HEK293 (cell line): ENCODE measurements around the gene PET100.

Experiments used
- BCL11B ChIP-seq: fragments of 450-650 bp; formaldehyde crosslinking; IDR thresholded peaks from 2 replicates; pipeline ENCODE4 v1.5.1; 2016; ENCODE audit warnings: low read depth, missing biosample characterization, missing genetic modification characterization
- ELK4 ChIP-seq: IDR thresholded peaks from 2 replicates; pipeline ENCODE4 v1.6.1; 2011; ENCODE audit warnings: mild to moderate bottlenecking, low read depth, low read length, borderline replicate concordance
- IKZF3 ChIP-seq: fragments of 450-650 bp; IDR thresholded peaks from 2 replicates; pipeline ENCODE4 v1.5.0; 2018; ENCODE audit warnings: missing biosample characterization, mild to moderate bottlenecking, missing genetic modification characterization, moderate library complexity
- SCRT1 ChIP-seq: fragments of 450-650 bp; formaldehyde crosslinking; IDR thresholded peaks from 2 replicates; pipeline ENCODE4 v1.5.1; 2016; ENCODE audit warnings: missing biosample characterization, missing genetic modification characterization, borderline replicate concordance
- YY2 ChIP-seq: fragments of 450-650 bp; formaldehyde crosslinking; IDR thresholded peaks from 2 replicates; pipeline ENCODE4 v1.5.1; 2016; ENCODE audit warnings: missing biosample characterization, missing genetic modification characterization
- ZBTB11 ChIP-seq: fragments of 450-650 bp; formaldehyde crosslinking; conservative IDR thresholded peaks from 2 replicates; pipeline ENCODE4 v1.5.1; 2016; ENCODE audit warnings: low read depth, missing biosample characterization, missing genetic modification characterization
- ZBTB6 ChIP-seq: fragments of 450-650 bp; formaldehyde crosslinking; IDR thresholded peaks from 2 replicates; pipeline ENCODE4 v1.5.1; 2017; ENCODE audit warnings: missing biosample characterization, missing genetic modification characterization
- ZNF174 ChIP-seq: fragments of 450-650 bp; formaldehyde crosslinking; IDR thresholded peaks from 2 replicates; pipeline ENCODE4 v1.5.0; 2017; ENCODE audit warnings: missing biosample characterization, mild to moderate bottlenecking, missing genetic modification characterization
- ZNF24 ChIP-seq: fragments of 450-650 bp; formaldehyde crosslinking; IDR thresholded peaks from 2 replicates; pipeline ENCODE4 v1.5.1; 2016; ENCODE audit warnings: missing biosample characterization, missing genetic modification characterization
- ZNF311 ChIP-seq: fragments of 450-650 bp; formaldehyde crosslinking; IDR thresholded peaks from 2 replicates; pipeline ENCODE4 v1.5.1; 2017; ENCODE audit warnings: missing biosample characterization, missing genetic modification characterization, borderline replicate concordance
- ZNF341 ChIP-seq: fragments of 450-650 bp; formaldehyde crosslinking; IDR thresholded peaks from 2 replicates; pipeline ENCODE4; 2016; ENCODE audit warnings: low read depth, missing biosample characterization, missing genetic modification characterization
- ZNF404 ChIP-seq: fragments of 450-650 bp; formaldehyde crosslinking; IDR thresholded peaks from 2 replicates; pipeline ENCODE4 v1.5.1; 2017; ENCODE audit warnings: missing biosample characterization, missing genetic modification characterization
- ZNF426 ChIP-seq: fragments of 450-650 bp; formaldehyde crosslinking; IDR thresholded peaks from 2 replicates; pipeline ENCODE4 v1.5.1; 2017; ENCODE audit warnings: missing biosample characterization, missing genetic modification characterization, mild to moderate bottlenecking, inconsistent platforms, moderate library complexity
- ZNF510 ChIP-seq: fragments of 450-650 bp; formaldehyde crosslinking; IDR thresholded peaks from 2 replicates; pipeline ENCODE4 v1.5.1; 2018; ENCODE audit warnings: mild to moderate bottlenecking, missing genetic modification characterization, missing biosample characterization; ENCODE audit not compliant: insufficient replicate concordance
- ZNF514 ChIP-seq: fragments of 450-650 bp; formaldehyde crosslinking; IDR thresholded peaks from 2 replicates; pipeline ENCODE4 v1.5.1; 2016; ENCODE audit warnings: missing biosample characterization, missing genetic modification characterization
- ZNF571 ChIP-seq: fragments of 450-650 bp; formaldehyde crosslinking; IDR thresholded peaks from 2 replicates; pipeline ENCODE4 v1.5.0; 2017; ENCODE audit warnings: missing biosample characterization, missing genetic modification characterization
- ZNF621 ChIP-seq: fragments of 450-650 bp; formaldehyde crosslinking; IDR thresholded peaks from 2 replicates; pipeline ENCODE4 v1.5.1; 2017; ENCODE audit warnings: missing biosample characterization, missing genetic modification characterization
- ZNF629 ChIP-seq: fragments of 450-650 bp; formaldehyde crosslinking; IDR thresholded peaks from 2 replicates; pipeline ENCODE4 v1.5.1; 2017; ENCODE audit warnings: missing biosample characterization, missing genetic modification characterization
- ZNF654 ChIP-seq: fragments of 450-650 bp; formaldehyde crosslinking; IDR thresholded peaks from 2 replicates; pipeline ENCODE4 v1.5.1; 2016; ENCODE audit warnings: low read depth, missing biosample characterization, missing genetic modification characterization
- ZNF664 ChIP-seq: fragments of 450-650 bp; formaldehyde crosslinking; IDR thresholded peaks from 2 replicates; pipeline ENCODE4 v1.5.1; 2016; ENCODE audit warnings: missing biosample characterization, missing genetic modification characterization
- ZNF701 ChIP-seq: fragments of 450-650 bp; formaldehyde crosslinking; IDR thresholded peaks from 2 replicates; pipeline ENCODE4 v1.5.1; 2016; ENCODE audit warnings: missing biosample characterization, missing genetic modification characterization
- ZNF747 ChIP-seq: fragments of 450-650 bp; formaldehyde crosslinking; IDR thresholded peaks from 2 replicates; pipeline ENCODE4 v1.5.1; 2016; ENCODE audit warnings: missing biosample characterization, missing genetic modification characterization
- ZNF768 ChIP-seq: fragments of 450-650 bp; formaldehyde crosslinking; IDR thresholded peaks from 2 replicates; pipeline ENCODE4 v1.5.1; 2018; ENCODE audit warnings: missing biosample characterization, mild to moderate bottlenecking, missing genetic modification characterization
- TF ChIP-seq, protein P1 (sequence below): fragments of 450-650 bp; formaldehyde crosslinking; conservative IDR thresholded peaks from 2 replicates; pipeline ENCODE4 v1.5.1; 2016; ENCODE audit warnings: low read depth, missing biosample characterization, missing genetic modification characterization
- TF ChIP-seq, protein P2 (sequence below): fragments of 450-650 bp; formaldehyde crosslinking; IDR thresholded peaks from 2 replicates; pipeline ENCODE4 v1.5.1; 2016; ENCODE audit warnings: missing biosample characterization, missing genetic modification characterization
- TF ChIP-seq, protein P3 (sequence below): fragments of 450-650 bp; formaldehyde crosslinking; IDR thresholded peaks from 2 replicates; pipeline ENCODE4 v1.5.1; 2017; ENCODE audit warnings: missing biosample characterization, missing genetic modification characterization

PET100 gene

GRCh38 chr19:7629347-7630054 lies at the start of gene PET100, which contains the start of gene XAB2 (continued):
- TF ChIP-seq, protein P1, sequence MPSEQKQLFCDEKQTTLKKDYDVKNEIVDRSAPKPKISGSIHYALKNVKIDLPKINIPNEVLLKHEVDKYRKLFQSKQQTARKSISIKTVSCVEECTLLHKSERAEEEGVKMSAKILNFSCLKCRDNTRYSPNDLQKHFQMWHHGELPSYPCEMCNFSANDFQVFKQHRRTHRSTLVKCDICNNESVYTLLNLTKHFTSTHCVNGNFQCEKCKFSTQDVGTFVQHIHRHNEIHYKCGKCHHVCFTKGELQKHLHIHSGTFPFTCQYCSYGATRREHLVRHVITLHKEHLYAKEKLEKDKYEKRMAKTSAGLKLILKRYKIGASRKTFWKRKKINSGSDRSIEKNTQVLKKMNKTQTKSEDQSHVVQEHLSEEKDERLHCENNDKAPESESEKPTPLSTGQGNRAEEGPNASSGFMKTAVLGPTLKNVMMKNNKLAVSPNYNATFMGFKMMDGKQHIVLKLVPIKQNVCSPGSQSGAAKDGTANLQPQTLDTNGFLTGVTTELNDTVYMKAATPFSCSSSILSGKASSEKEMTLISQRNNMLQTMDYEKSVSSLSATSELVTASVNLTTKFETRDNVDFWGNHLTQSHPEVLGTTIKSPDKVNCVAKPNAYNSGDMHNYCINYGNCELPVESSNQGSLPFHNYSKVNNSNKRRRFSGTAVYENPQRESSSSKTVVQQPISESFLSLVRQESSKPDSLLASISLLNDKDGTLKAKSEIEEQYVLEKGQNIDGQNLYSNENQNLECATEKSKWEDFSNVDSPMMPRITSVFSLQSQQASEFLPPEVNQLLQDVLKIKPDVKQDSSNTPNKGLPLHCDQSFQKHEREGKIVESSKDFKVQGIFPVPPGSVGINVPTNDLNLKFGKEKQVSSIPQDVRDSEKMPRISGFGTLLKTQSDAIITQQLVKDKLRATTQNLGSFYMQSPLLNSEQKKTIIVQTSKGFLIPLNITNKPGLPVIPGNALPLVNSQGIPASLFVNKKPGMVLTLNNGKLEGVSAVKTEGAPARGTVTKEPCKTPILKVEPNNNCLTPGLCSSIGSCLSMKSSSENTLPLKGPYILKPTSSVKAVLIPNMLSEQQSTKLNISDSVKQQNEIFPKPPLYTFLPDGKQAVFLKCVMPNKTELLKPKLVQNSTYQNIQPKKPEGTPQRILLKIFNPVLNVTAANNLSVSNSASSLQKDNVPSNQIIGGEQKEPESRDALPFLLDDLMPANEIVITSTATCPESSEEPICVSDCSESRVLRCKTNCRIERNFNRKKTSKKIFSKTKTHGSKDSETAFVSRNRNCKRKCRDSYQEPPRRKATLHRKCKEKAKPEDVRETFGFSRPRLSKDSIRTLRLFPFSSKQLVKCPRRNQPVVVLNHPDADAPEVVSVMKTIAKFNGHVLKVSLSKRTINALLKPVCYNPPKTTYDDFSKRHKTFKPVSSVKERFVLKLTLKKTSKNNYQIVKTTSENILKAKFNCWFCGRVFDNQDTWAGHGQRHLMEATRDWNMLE, result peak; percentile 67
- TF ChIP-seq ZNF571, result no peak
- TF ChIP-seq ZNF514 (tag by site-specific recombination), result no peak
- TF ChIP-seq ZBTB6 (tag by site-specific recombination), result no peak
- TF ChIP-seq IKZF3 (tag by site-specific recombination), result no peak
- TF ChIP-seq ZNF654 (tag by site-specific recombination), result no peak
- peak; percentile 85 for TF ChIP-seq ELK4
- no peak for TF ChIP-seq ZNF311
- TF ChIP-seq ZBTB11 (tag by site-specific recombination), result peak; percentile 56
- TF ChIP-seq ZNF24 (tag by site-specific recombination), result 0 out of 2 replicates have a peak, but pooled peaks have one; percentile 34
- no peak for TF ChIP-seq ZNF701
- TF ChIP-seq ZNF174 (tag by site-specific recombination), result no peak
- TF ChIP-seq ZNF629 (tag by site-specific recombination), result peak; percentile 89
- TF ChIP-seq ZNF768, result no peak
- no peak for TF ChIP-seq ZNF510 (tag by site-specific recombination)
- no peak for TF ChIP-seq BCL11B (tag by site-specific recombination)
- TF ChIP-seq, protein P2, sequence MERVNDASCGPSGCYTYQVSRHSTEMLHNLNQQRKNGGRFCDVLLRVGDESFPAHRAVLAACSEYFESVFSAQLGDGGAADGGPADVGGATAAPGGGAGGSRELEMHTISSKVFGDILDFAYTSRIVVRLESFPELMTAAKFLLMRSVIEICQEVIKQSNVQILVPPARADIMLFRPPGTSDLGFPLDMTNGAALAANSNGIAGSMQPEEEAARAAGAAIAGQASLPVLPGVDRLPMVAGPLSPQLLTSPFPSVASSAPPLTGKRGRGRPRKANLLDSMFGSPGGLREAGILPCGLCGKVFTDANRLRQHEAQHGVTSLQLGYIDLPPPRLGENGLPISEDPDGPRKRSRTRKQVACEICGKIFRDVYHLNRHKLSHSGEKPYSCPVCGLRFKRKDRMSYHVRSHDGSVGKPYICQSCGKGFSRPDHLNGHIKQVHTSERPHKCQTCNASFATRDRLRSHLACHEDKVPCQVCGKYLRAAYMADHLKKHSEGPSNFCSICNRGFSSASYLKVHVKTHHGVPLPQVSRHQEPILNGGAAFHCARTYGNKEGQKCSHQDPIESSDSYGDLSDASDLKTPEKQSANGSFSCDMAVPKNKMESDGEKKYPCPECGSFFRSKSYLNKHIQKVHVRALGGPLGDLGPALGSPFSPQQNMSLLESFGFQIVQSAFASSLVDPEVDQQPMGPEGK (tag by site-specific recombination), result peak; percentile 65; the same call in 1 of the 2 replicates
- no peak for TF ChIP-seq ZNF621
- no peak for TF ChIP-seq ZNF426 (tag by site-specific recombination)
- TF ChIP-seq, protein P3, sequence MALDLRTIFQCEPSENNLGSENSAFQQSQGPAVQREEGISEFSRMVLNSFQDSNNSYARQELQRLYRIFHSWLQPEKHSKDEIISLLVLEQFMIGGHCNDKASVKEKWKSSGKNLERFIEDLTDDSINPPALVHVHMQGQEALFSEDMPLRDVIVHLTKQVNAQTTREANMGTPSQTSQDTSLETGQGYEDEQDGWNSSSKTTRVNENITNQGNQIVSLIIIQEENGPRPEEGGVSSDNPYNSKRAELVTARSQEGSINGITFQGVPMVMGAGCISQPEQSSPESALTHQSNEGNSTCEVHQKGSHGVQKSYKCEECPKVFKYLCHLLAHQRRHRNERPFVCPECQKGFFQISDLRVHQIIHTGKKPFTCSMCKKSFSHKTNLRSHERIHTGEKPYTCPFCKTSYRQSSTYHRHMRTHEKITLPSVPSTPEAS, result no peak
- no peak for TF ChIP-seq ZNF664 (tag by site-specific recombination)
- no peak for TF ChIP-seq SCRT1
- peak; percentile 95 for TF ChIP-seq YY2
- no peak for TF ChIP-seq ZNF747 (tag by site-specific recombination)
- TF ChIP-seq ZNF404 (tag by site-specific recombination), result no peak
- TF ChIP-seq ZNF341 (tag by site-specific recombination), result no peak
